GM19193 (cell line): ENCODE results near the gene SBNO1.

Experiments
- POLR2A ChIP-seq: IDR thresholded peaks from 4 replicates; pipeline ENCODE4 v1.6.1; 2011; ENCODE audit not compliant: insufficient read depth, insufficient read length; ENCODE audit errors: extremely low read depth

The SBNO1 gene

GRCh38 chr12:123263196-123263817 lies 101.3 kb downstream of the SBNO1 start:
- no peak for TF ChIP-seq POLR2A

- no peak for TF ChIP-seq POLR2A
These were observed 103.5 kb downstream of the SBNO1 start for GRCh38 chr12:123261196-123261595.

- TF ChIP-seq POLR2A, result no peak
These were observed 104.6 kb downstream of the SBNO1 start for GRCh38 chr12:123260081-123260480.

GRCh38 chr12:123258593-123258992 lies 106.1 kb downstream of the SBNO1 start:
- TF ChIP-seq POLR2A, result no peak

- no peak for TF ChIP-seq POLR2A
These were observed 109.7 kb downstream of the SBNO1 start for GRCh38 chr12:123254853-123255446.

GRCh38 chr12:123253641-123254459 lies 110.8 kb downstream of the SBNO1 start:
- TF ChIP-seq POLR2A, result no peak

GRCh38 chr12:123251403-123252076 lies 113.1 kb downstream of the SBNO1 start:
- TF ChIP-seq POLR2A, result no peak

GRCh38 chr12:123250471-123251383 lies 113.9 kb downstream of the SBNO1 start:
- TF ChIP-seq POLR2A, result no peak

- TF ChIP-seq POLR2A, result no peak
These were observed 119.0 kb downstream of the SBNO1 start for GRCh38 chr12:123245678-123246077.

- no peak for TF ChIP-seq POLR2A
These were observed 120.9 kb downstream of the SBNO1 start for GRCh38 chr12:123243671-123244262.

GRCh38 chr12:123242116-123242904 lies 122.3 kb downstream of the SBNO1 start:
- no peak for TF ChIP-seq POLR2A
